HEK293 (cell line): ENCODE measurements around the gene AKT1.

Experiments
- CTCF ChIA-PET: fragments of 350-600 bp; formaldehyde crosslinking; extraction: SDS; loops from one replicate; lab custom pipeline; 2021; ENCODE audit warnings: antibody characterized with exemption; lab: Yijun Ruan, JAX
- POLR2A ChIA-PET: fragments of 300-600 bp; formaldehyde crosslinking; extraction: SDS; loops from one replicate; lab custom pipeline; 2020; ENCODE audit warnings: antibody characterized with exemption, inconsistent platforms; lab: Yijun Ruan, JAX
- H3K27ac ChIP-seq: fragments of 200-500 bp; sonication (Bioruptor generic); 2 replicates; pipeline ENCODE4 v1.5.1; 2014; ENCODE audit warnings: low read depth, low read length, control low read depth, inconsistent platforms; ENCODE audit errors: extremely low read depth
- H3K36me3 ChIP-seq, 2 experiments: fragments of 200-500 bp in 1 of 2; sonication (Bioruptor generic) in 1 of 2; 1 replicate in 1 of 2; 2 replicates in 1 of 2; pipeline ENCODE4 v1.5.1; 2014 to 2017; ENCODE audit warnings: inconsistent platforms in 2 of 2, low read length in 2 of 2; ENCODE audit not compliant: control insufficient read depth in 2 of 2, insufficient read depth in 1 of 2
- H3K4me1 ChIP-seq: fragments of 200-500 bp; sonication (Bioruptor generic); 2 replicates; pipeline ENCODE4 v1.5.1; 2014; ENCODE audit warnings: mild to moderate bottlenecking, low read length, inconsistent platforms; ENCODE audit not compliant: control insufficient read depth, insufficient read depth
- H3K4me3 ChIP-seq: 2 replicates; pipeline ENCODE4 v1.5.1; 2011; ENCODE audit warnings: low read depth, mild to moderate bottlenecking, control low read depth, low read length, moderate library complexity
- H3K9me3 ChIP-seq: fragments of 200-500 bp; sonication (Bioruptor generic); 2 replicates; pipeline ENCODE4 v1.5.1; 2014; ENCODE audit warnings: low read depth, low read length, inconsistent platforms; ENCODE audit not compliant: control insufficient read depth, insufficient read depth
- FEZF1 ChIP-seq: fragments of 450-650 bp; formaldehyde crosslinking; IDR thresholded peaks from 2 replicates; pipeline ENCODE4 v1.5.1; 2016; ENCODE audit warnings: missing biosample characterization, missing genetic modification characterization
- GLI2 ChIP-seq: fragments of 450-650 bp; formaldehyde crosslinking; IDR thresholded peaks from 2 replicates; pipeline ENCODE4; 2017; ENCODE audit warnings: missing biosample characterization, missing genetic modification characterization, low read depth, borderline replicate concordance
- GLIS1 ChIP-seq: fragments of 450-650 bp; formaldehyde crosslinking; IDR thresholded peaks from 2 replicates; pipeline ENCODE4 v1.5.1; 2016; ENCODE audit warnings: missing biosample characterization, missing genetic modification characterization
- KLF8 ChIP-seq: fragments of 450-650 bp; formaldehyde crosslinking; IDR thresholded peaks from 2 replicates; pipeline ENCODE4 v1.5.1; 2016; ENCODE audit warnings: missing biosample characterization, missing genetic modification characterization
- PBX3 ChIP-seq: sonication (generic); formaldehyde crosslinking; IDR thresholded peaks from 2 replicates; pipeline ENCODE4 v1.8.1; 2022; ENCODE audit warnings: mild to moderate bottlenecking, moderate library complexity, missing genetic modification reagents
- REPIN1 ChIP-seq: fragments of 450-650 bp; formaldehyde crosslinking; IDR thresholded peaks from 2 replicates; pipeline ENCODE4 v1.5.1; 2017; ENCODE audit warnings: missing biosample characterization, missing genetic modification characterization, low read depth
- SCRT2 ChIP-seq: fragments of 450-650 bp; formaldehyde crosslinking; IDR thresholded peaks from 2 replicates; pipeline ENCODE4 v1.5.1; 2016; ENCODE audit warnings: missing biosample characterization, missing genetic modification characterization
- SETDB1 ChIP-seq: IDR thresholded peaks from one replicate; pipeline ENCODE4 v1.6.1; 2017; ENCODE audit warnings: mild to moderate bottlenecking, low read length, moderate library complexity, mixed read lengths; ENCODE audit not compliant: insufficient read length
- SP7 ChIP-seq: fragments of 450-650 bp; formaldehyde crosslinking; IDR thresholded peaks from 2 replicates; pipeline ENCODE4 v1.5.1; 2016; ENCODE audit warnings: missing biosample characterization, missing genetic modification characterization
- WT1 ChIP-seq: fragments of 450-650 bp; formaldehyde crosslinking; IDR thresholded peaks from 2 replicates; pipeline ENCODE4 v1.5.1; 2016; ENCODE audit warnings: missing biosample characterization, missing genetic modification characterization
- YY1 ChIP-seq: fragments of 450-650 bp; formaldehyde crosslinking; IDR thresholded peaks from 2 replicates; pipeline ENCODE4 v1.5.1; 2018; ENCODE audit warnings: missing biosample characterization, missing genetic modification characterization
- YY2 ChIP-seq: fragments of 450-650 bp; formaldehyde crosslinking; IDR thresholded peaks from 2 replicates; pipeline ENCODE4 v1.5.1; 2016; ENCODE audit warnings: missing biosample characterization, missing genetic modification characterization
- ZBTB6 ChIP-seq: fragments of 450-650 bp; formaldehyde crosslinking; IDR thresholded peaks from 2 replicates; pipeline ENCODE4 v1.5.1; 2017; ENCODE audit warnings: missing biosample characterization, missing genetic modification characterization
- ZBTB8A ChIP-seq: fragments of 450-650 bp; formaldehyde crosslinking; IDR thresholded peaks from 2 replicates; pipeline ENCODE4 v1.5.1; 2016; ENCODE audit warnings: missing biosample characterization, missing genetic modification characterization
- ZFP3 ChIP-seq: fragments of 450-650 bp; formaldehyde crosslinking; IDR thresholded peaks from 2 replicates; pipeline ENCODE4 v1.5.1; 2016; ENCODE audit warnings: low read depth, missing biosample characterization, missing genetic modification characterization
- ZNF10 ChIP-seq: fragments of 450-650 bp; formaldehyde crosslinking; IDR thresholded peaks from 2 replicates; pipeline ENCODE4 v1.5.1; 2017; ENCODE audit warnings: missing biosample characterization, missing genetic modification characterization
- ZNF133 ChIP-seq: fragments of 450-650 bp; formaldehyde crosslinking; IDR thresholded peaks from 2 replicates; pipeline ENCODE4 v1.5.1; 2016; ENCODE audit warnings: missing biosample characterization, missing genetic modification characterization
- ZNF155 ChIP-seq: fragments of 450-650 bp; formaldehyde crosslinking; IDR thresholded peaks from 2 replicates; pipeline ENCODE4 v1.5.1; 2016; ENCODE audit warnings: missing biosample characterization, missing genetic modification characterization
- ZNF16 ChIP-seq: fragments of 450-650 bp; formaldehyde crosslinking; IDR thresholded peaks from 2 replicates; pipeline ENCODE4 v1.5.1; 2016; ENCODE audit warnings: low read depth, missing biosample characterization, missing genetic modification characterization
- ZNF239 ChIP-seq: fragments of 450-650 bp; formaldehyde crosslinking; IDR thresholded peaks from 2 replicates; pipeline ENCODE4 v1.5.1; 2016; ENCODE audit warnings: missing biosample characterization, missing genetic modification characterization
- ZNF335 ChIP-seq: fragments of 450-650 bp; formaldehyde crosslinking; conservative IDR thresholded peaks from 2 replicates; pipeline ENCODE4 v1.5.1; 2016; ENCODE audit warnings: missing biosample characterization, missing genetic modification characterization
- ZNF350 ChIP-seq: fragments of 450-650 bp; formaldehyde crosslinking; IDR thresholded peaks from 2 replicates; pipeline ENCODE4 v1.5.0; 2017; ENCODE audit warnings: missing biosample characterization, mild to moderate bottlenecking, missing genetic modification characterization
- ZNF362 ChIP-seq: fragments of 450-650 bp; formaldehyde crosslinking; IDR thresholded peaks from 2 replicates; pipeline ENCODE4 v1.5.1; 2016; ENCODE audit warnings: missing biosample characterization, missing genetic modification characterization
- ZNF366 ChIP-seq: fragments of 450-650 bp; formaldehyde crosslinking; conservative IDR thresholded peaks from 2 replicates; pipeline ENCODE4 v1.5.1; 2016; ENCODE audit warnings: missing biosample characterization, missing genetic modification characterization
- ZNF514 ChIP-seq: fragments of 450-650 bp; formaldehyde crosslinking; IDR thresholded peaks from 2 replicates; pipeline ENCODE4 v1.5.1; 2016; ENCODE audit warnings: missing biosample characterization, missing genetic modification characterization
- ZNF580 ChIP-seq: fragments of 450-650 bp; formaldehyde crosslinking; IDR thresholded peaks from 2 replicates; pipeline ENCODE4 v1.5.1; 2016; ENCODE audit warnings: missing biosample characterization, missing genetic modification characterization
- ZNF585B ChIP-seq: fragments of 450-650 bp; formaldehyde crosslinking; IDR thresholded peaks from 2 replicates; pipeline ENCODE4 v1.5.1; 2016; ENCODE audit warnings: missing biosample characterization, missing genetic modification characterization
- ZNF623 ChIP-seq: fragments of 450-650 bp; formaldehyde crosslinking; IDR thresholded peaks from 2 replicates; pipeline ENCODE4 v1.5.1; 2016; ENCODE audit warnings: missing biosample characterization, missing genetic modification characterization
- ZNF626 ChIP-seq: fragments of 450-650 bp; sonication (Bioruptor Pico); formaldehyde crosslinking; IDR thresholded peaks from 2 replicates; pipeline ENCODE4 v1.5.1; 2018; ENCODE audit warnings: missing biosample characterization, missing genetic modification characterization, inconsistent platforms
- ZNF707 ChIP-seq: fragments of 450-650 bp; formaldehyde crosslinking; IDR thresholded peaks from 2 replicates; pipeline ENCODE4 v1.5.1; 2016; ENCODE audit warnings: missing biosample characterization, missing genetic modification characterization
- ZNF776 ChIP-seq: fragments of 450-650 bp; formaldehyde crosslinking; IDR thresholded peaks from 2 replicates; pipeline ENCODE4 v1.5.0; 2017; ENCODE audit warnings: missing biosample characterization, missing genetic modification characterization, borderline replicate concordance
- ZNF792 ChIP-seq: fragments of 450-650 bp; formaldehyde crosslinking; IDR thresholded peaks from 2 replicates; pipeline ENCODE4 v1.5.1; 2016; ENCODE audit warnings: missing biosample characterization, missing genetic modification characterization

Gene AKT1

GRCh38 chr14:104844306-104845032, 48.9 kb upstream of the AKT1 start:
- POLR2A ChIA-PET: no interaction called here
- Histone ChIP-seq H3K4me3 (no peak overlapping the region), H3K9me3 (no peaks in the 10 kb centered on the region), H3K27ac (no peak overlapping the region), H3K36me3 (no peaks in the 10 kb centered on the region), H3K4me1 (no peaks in the 10 kb centered on the region)
- TF ChIP-seq ZNF776 (tag by site-specific recombination): no peak
- no peak for TF ChIP-seq ZNF585B (tag by site-specific recombination)
- no peak for TF ChIP-seq ZNF514
- TF ChIP-seq SETDB1: no peak
- TF ChIP-seq ZFP3: no peak
- no peak for TF ChIP-seq ZNF362 (tag by site-specific recombination)
- TF ChIP-seq ZNF133 (tag by site-specific recombination): no peak
- no peak for TF ChIP-seq ZNF626
- no peak for TF ChIP-seq YY1
- TF ChIP-seq SCRT2 (tag by site-specific recombination): no peak
- TF ChIP-seq ZNF580: no peak
- no peak for TF ChIP-seq ZNF707 (tag by site-specific recombination)
- TF ChIP-seq WT1 (tag by site-specific recombination): no peak
- TF ChIP-seq REPIN1 (tag by site-specific recombination): no peak
- TF ChIP-seq ZBTB8A (tag by site-specific recombination): no peak
- TF ChIP-seq ZNF155 (tag by site-specific recombination): no peak
- no peak for TF ChIP-seq ZNF10 (tag by site-specific recombination)
- TF ChIP-seq ZNF623 (tag by site-specific recombination): no peak
- TF ChIP-seq ZNF366 (tag by site-specific recombination): no peak
- TF ChIP-seq ZNF239: no peak
- CTCF ChIA-PET: interaction anchor here (1.6 kb wide), 1 partner anchor 18 kb away, joined by 4 read pairs; no protein-coding TSS in a partner anchor

GRCh38 chr14:104843442-104844305, 48.1 kb upstream of the AKT1 start:
- H3K4me1 ChIP-seq: no peaks in the 10 kb centered on the region
- no peak overlapping the region for H3K4me3 ChIP-seq
- TF ChIP-seq YY2 (tag by site-specific recombination) (no peak), FEZF1 (tag by site-specific recombination) (no peak), ZNF792 (tag by site-specific recombination) (no peak), GLI2 (tag by site-specific recombination) (no peak), ZNF335 (tag by site-specific recombination) (no peak), ZBTB6 (tag by site-specific recombination) (no peak), KLF8 (tag by site-specific recombination) (no peak), ZNF362 (tag by site-specific recombination) (no peak), ZNF350 (no peak), SP7 (tag by site-specific recombination) (no peak), PBX3 (CRISPR knock-in tag) (no peak), ZNF16 (no peak), GLIS1 (tag by site-specific recombination) (no peak)
- POLR2A ChIA-PET: no interaction called here
- H3K27ac ChIP-seq: no peak overlapping the region
- H3K9me3 ChIP-seq: no peaks in the 10 kb centered on the region
- CTCF ChIA-PET: interaction anchor here (1.6 kb wide), 1 partner anchor 17 kb away, joined by 4 read pairs; no protein-coding TSS in a partner anchor
- no peaks in the 10 kb centered on the region for H3K36me3 ChIP-seq
